ENCODE data around the gene UBE2D2. TPM values are rescaled to one million over a fixed set of nuclear protein-coding genes. Genes with fewer than 3 reads are reported as not detected.

The UBE2D2 gene
- total and polyA plus RNA-seq, 2 of the 13 experiments (the other 11 are each of a cell fraction or from before 2014, with no cell fraction given) = 79.1 to 109 TPM

GRCh38 chr5:139517683-139518564, 43.2 kb upstream of the UBE2D2 start (continued):
- TF ChIP-seq PRDM10 (CRISPR knock-in tag; IDR thresholded peaks at IDR 0.05; ENCODE audit: low read depth) (peak; percentile 56; the same call in 1 of the 2 replicates), ZNF501 (CRISPR knock-in tag; IDR thresholded peaks at IDR 0.05) (peak; percentile 85), ZHX1 (CRISPR knock-in tag; IDR thresholded peaks at IDR 0.05; ENCODE audit: low read depth) (0 out of 2 replicates have a peak, but pooled peaks have one; percentile 84), YY1 (IDR thresholded peaks at IDR 0.05; ENCODE audit: insufficient read depth, insufficient replicate concordance, low read depth, low read length) (peak; percentile 81), NR2F1 (CRISPR knock-in tag; IDR thresholded peaks at IDR 0.05) (peak; percentile 47 to 65; a peak in 1 of 4 replicates), TFAP4 (IDR thresholded peaks at IDR 0.05; ENCODE audit: borderline replicate concordance, low read depth) (peak; percentile 50; the same call in 1 of the 2 replicates), PPARG (CRISPR knock-in tag; conservative IDR thresholded peaks at IDR 0.05) (peak; percentile 66), ZNF772 (CRISPR knock-in tag; IDR thresholded peaks at IDR 0.05) (peak; percentile 88), KDM5A (IDR thresholded peaks at IDR 0.05; ENCODE audit: borderline replicate concordance, low read length) (peak; percentile 45; the same call in 1 of the 2 replicates), NRL (CRISPR knock-in tag; IDR thresholded peaks at IDR 0.05; ENCODE audit: borderline replicate concordance) (peak; percentile 85), LCORL (IDR thresholded peaks at IDR 0.05) (no peak), LCORL (CRISPR knock-in tag; IDR thresholded peaks at IDR 0.05) (peak; percentile 87), ZBTB38 (CRISPR knock-in tag; IDR thresholded peaks at IDR 0.05) (peak; percentile 91; the same call in 1 of the 2 replicates), SOX13 (IDR thresholded peaks at IDR 0.05) (no peak), SOX13 (CRISPR knock-in tag; conservative IDR thresholded peaks at IDR 0.05 in 1 of 2, IDR thresholded peaks at IDR 0.05 in 1 of 2) (peak in 1 of 2 experiments; percentile 50; a peak in 2 of 4 replicates), ERF (CRISPR knock-in tag; IDR thresholded peaks at IDR 0.05) (peak; percentile 93), RBAK (CRISPR knock-in tag; IDR thresholded peaks at IDR 0.05) (peak; percentile 15; the same call in 1 of the 2 replicates), ZFP36L2 (CRISPR knock-in tag; IDR thresholded peaks at IDR 0.05) (no peak)
